Tibial nerve (tissue), 3 donors: ENCODE results near the gene ERBB4.

Experiments used
- POLR2A ChIP-seq, 2 donors: fragments of 450-650 bp; IDR thresholded peaks; one replicate each; pipeline ENCODE4 v1.6.1; 2017; ENCODE audit warnings: antibody characterized with exemption in 2 of 2, mild to moderate bottlenecking in 2 of 2, moderate library complexity in 2 of 2
- TF ChIP-seq, protein P1 (sequence below), 5 experiments: fragments of 200-600 bp in 3 of 5; fragments of 450-650 bp in 2 of 5; sonication (generic) in 3 of 5; IDR thresholded peaks; one replicate each; pipeline ENCODE4 v1.5.1; 2016 to 2019; ENCODE audit warnings: antibody characterized with exemption in 5 of 5, mild to moderate bottlenecking in 3 of 5, moderate library complexity in 2 of 5

GRCh38 chr2:211503198-211503597 lies 1035.4 kb downstream of the ERBB4 start:
- TF ChIP-seq, protein P1, sequence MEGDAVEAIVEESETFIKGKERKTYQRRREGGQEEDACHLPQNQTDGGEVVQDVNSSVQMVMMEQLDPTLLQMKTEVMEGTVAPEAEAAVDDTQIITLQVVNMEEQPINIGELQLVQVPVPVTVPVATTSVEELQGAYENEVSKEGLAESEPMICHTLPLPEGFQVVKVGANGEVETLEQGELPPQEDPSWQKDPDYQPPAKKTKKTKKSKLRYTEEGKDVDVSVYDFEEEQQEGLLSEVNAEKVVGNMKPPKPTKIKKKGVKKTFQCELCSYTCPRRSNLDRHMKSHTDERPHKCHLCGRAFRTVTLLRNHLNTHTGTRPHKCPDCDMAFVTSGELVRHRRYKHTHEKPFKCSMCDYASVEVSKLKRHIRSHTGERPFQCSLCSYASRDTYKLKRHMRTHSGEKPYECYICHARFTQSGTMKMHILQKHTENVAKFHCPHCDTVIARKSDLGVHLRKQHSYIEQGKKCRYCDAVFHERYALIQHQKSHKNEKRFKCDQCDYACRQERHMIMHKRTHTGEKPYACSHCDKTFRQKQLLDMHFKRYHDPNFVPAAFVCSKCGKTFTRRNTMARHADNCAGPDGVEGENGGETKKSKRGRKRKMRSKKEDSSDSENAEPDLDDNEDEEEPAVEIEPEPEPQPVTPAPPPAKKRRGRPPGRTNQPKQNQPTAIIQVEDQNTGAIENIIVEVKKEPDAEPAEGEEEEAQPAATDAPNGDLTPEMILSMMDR (IDR thresholded peaks at IDR 0.05): no peak
- TF ChIP-seq POLR2A (IDR thresholded peaks at IDR 0.05): no peak
